HCT116 (cell line): ENCODE data around the gene ATCAY.

Experiments
- CTCF ChIP-seq, 3 experiments: fragments of 200-600 bp in 1 of 3; sonication (generic) in 1 of 3; IDR thresholded peaks in 2 of 3; conservative IDR thresholded peaks in 1 of 3; 2 replicates each; pipeline ENCODE4 v1.5.1; 2012 to 2017; ENCODE audit warnings: low read depth in 2 of 3, low read length in 2 of 3, antibody characterized with exemption in 1 of 3, borderline replicate concordance in 1 of 3, control low read depth in 1 of 3, mild to moderate bottlenecking in 1 of 3, mixed read lengths in 1 of 3, mixed run types in 1 of 3, moderate library complexity in 1 of 3; ENCODE audit not compliant: insufficient read depth in 1 of 3
- EGR1 ChIP-seq: IDR thresholded peaks from 2 replicates; pipeline ENCODE4 v1.6.1; 2012; ENCODE audit warnings: low read depth
- EZH2 ChIP-seq: fragments of 200-600 bp; sonication (generic); IDR thresholded peaks from 2 replicates; pipeline ENCODE4 v1.6.1; 2017; ENCODE audit warnings: antibody characterized with exemption, mixed run types
- JUND ChIP-seq: IDR thresholded peaks from 2 replicates; pipeline ENCODE4 v1.6.1; 2012
- POLR2A ChIP-seq: IDR thresholded peaks from 2 replicates; pipeline ENCODE4 v1.7.0; 2011; ENCODE audit warnings: borderline replicate concordance; ENCODE audit not compliant: insufficient read depth, insufficient read length; ENCODE audit errors: extremely low read depth
- POLR2AphosphoS5 ChIP-seq: IDR thresholded peaks from 2 replicates; pipeline ENCODE4 v1.6.1; 2011; ENCODE audit warnings: mild to moderate bottlenecking, low read depth, low read length, moderate library complexity
- RAD21 ChIP-seq: IDR thresholded peaks from 2 replicates; pipeline ENCODE4 v1.6.1; 2012; ENCODE audit warnings: low read depth, mild to moderate bottlenecking
- REST ChIP-seq: IDR thresholded peaks from 2 replicates; pipeline ENCODE4 v1.6.1; 2012; ENCODE audit warnings: low read depth
- SP1 ChIP-seq: IDR thresholded peaks from 2 replicates; pipeline ENCODE4 v1.6.1; 2012; ENCODE audit warnings: low read depth
- YY1 ChIP-seq: IDR thresholded peaks from 2 replicates; pipeline ENCODE4 v1.6.1; 2011; ENCODE audit warnings: low read length, low read depth, moderate library complexity, mild to moderate bottlenecking; ENCODE audit not compliant: insufficient replicate concordance; ENCODE audit errors: extremely low read depth
- ZBTB33 ChIP-seq: IDR thresholded peaks from 2 replicates; pipeline ENCODE4 v1.6.1; 2011; ENCODE audit warnings: mild to moderate bottlenecking, low read length, moderate library complexity; ENCODE audit not compliant: insufficient replicate concordance; ENCODE audit errors: extremely low read depth
- ZFX ChIP-seq: fragments of 450-650 bp; IDR thresholded peaks from 2 replicates; pipeline ENCODE4 v1.6.1; 2017

GRCh38 chr19:3919793-3920192, 39.3 kb downstream of the ATCAY start:
- TF ChIP-seq POLR2AphosphoS5: no peak
- TF ChIP-seq ZBTB33: no peak
- TF ChIP-seq REST: no peak
- no peak for TF ChIP-seq RAD21
- TF ChIP-seq CTCF (IDR thresholded peaks at IDR 0.05 in 2 of 3, conservative IDR thresholded peaks at IDR 0.05 in 1 of 3; ENCODE audit: borderline replicate concordance in 1 of 3, insufficient read depth in 1 of 3, low read depth in 2 of 3, low read length in 2 of 3): no peak
- no peak for TF ChIP-seq EZH2
- TF ChIP-seq JUND: no peak
- TF ChIP-seq SP1: no peak
- TF ChIP-seq ZFX: no peak
- TF ChIP-seq POLR2A: no peak
- TF ChIP-seq EGR1: no peak
- TF ChIP-seq YY1: no peak
